ENCODE results near the gene OR14C36. TPM values are rescaled to one million over a fixed set of nuclear protein-coding genes. Genes with fewer than 3 reads are reported as not detected.

Gene OR14C36
- total RNA-seq, 1 donor from 2014 or later, result not detected

- Mint-ChIP-seq H3K36me3 (ENCODE audit: low read depth) (no peaks in the 10 kb centered on the region), H3K27ac (ENCODE audit: unreplicated experiment) (no peak overlapping the region), H3K4me3 (ENCODE audit: unreplicated experiment) (no peak overlapping the region), H3K4me1 (ENCODE audit: low read depth) (no peaks in the 10 kb centered on the region), H3K27me3 (ENCODE audit: low read depth) (no peaks in the 10 kb centered on the region), H3K9me3 (ENCODE audit: low read depth) (peaks cover 45% of the 10 kb centered on the region)
- no peak for DNase-seq (ENCODE audit: low spot score)
- TF ChIP-seq CTCF (IDR thresholded peaks at IDR 0.05), result no peak
Observed at GRCh38 chr1:248388426-248388825, 39.9 kb downstream of the OR14C36 start.

- Mint-ChIP-seq H3K36me3 (ENCODE audit: low read depth) (no peaks in the 10 kb centered on the region), H3K4me1 (ENCODE audit: low read depth) (no peaks in the 10 kb centered on the region), H3K9me3 (ENCODE audit: low read depth) (peaks cover 64% of the 10 kb centered on the region), H3K27me3 (ENCODE audit: low read depth) (no peaks in the 10 kb centered on the region), H3K27ac (ENCODE audit: unreplicated experiment) (no peak overlapping the region), H3K4me3 (ENCODE audit: unreplicated experiment) (no peak overlapping the region)
- TF ChIP-seq CTCF (IDR thresholded peaks at IDR 0.05), result no peak
- DNase-seq (ENCODE audit: low spot score), result no peak
Observed at GRCh38 chr1:248393050-248393449, 44.5 kb downstream of the OR14C36 start.

Other genes with a start within 250 kb of the OR14C36 start
- gene OR2M5, start 203.6 kb upstream of the OR14C36 start, total RNA-seq, result not detected in 3 replicates
- not detected in 3 replicates for gene OR2M2, start 174.0 kb upstream of the OR14C36 start, total RNA-seq
- gene OR2M3, start 151.5 kb upstream of the OR14C36 start, total RNA-seq, result not detected in 3 replicates
- gene OR2M4, start 117.4 kb upstream of the OR14C36 start, total RNA-seq, result not detected in 3 replicates
- not detected in 3 replicates for gene OR2T33, start 70.8 kb upstream of the OR14C36 start, total RNA-seq
- gene OR2T12, start 45.4 kb upstream of the OR14C36 start, total RNA-seq, result not detected in 3 replicates
- gene OR2M7, start 24.2 kb upstream of the OR14C36 start, total RNA-seq, result not detected in 3 replicates
- gene OR2T4, start 12.9 kb downstream of the OR14C36 start, total RNA-seq, result not detected in 3 replicates
- gene OR2T6, start 27.0 kb downstream of the OR14C36 start, total RNA-seq, result not detected in 3 replicates
- not detected in 3 replicates for gene OR2T1, start 54.3 kb downstream of the OR14C36 start, total RNA-seq
- not detected in 3 replicates for gene OR2T2, start 96.9 kb downstream of the OR14C36 start, total RNA-seq
- not detected in 3 replicates for gene OR2T3, start 124.6 kb downstream of the OR14C36 start, total RNA-seq
- not detected in 3 replicates for gene OR2T5, start 139.8 kb downstream of the OR14C36 start, total RNA-seq
- gene OR2G6, start 159.3 kb downstream of the OR14C36 start, total RNA-seq, result not detected in 3 replicates
- gene OR2T29, start 214.0 kb downstream of the OR14C36 start, total RNA-seq, result not detected in 3 replicates
- not detected in 3 replicates for gene OR2T34, start 226.0 kb downstream of the OR14C36 start, total RNA-seq
- gene OR2T10, start 248.9 kb downstream of the OR14C36 start, total RNA-seq, result not detected in 3 replicates

Data from chondrocyte (in vitro differentiated cells).